Sigmoid colon (tissue), 4 donors: ENCODE results near the gene CNKSR3.

Experiments used
- POLR2A ChIP-seq, 2 donors: fragments of 450-650 bp; IDR thresholded peaks; one replicate each; pipeline ENCODE4 v1.6.1; 2016; ENCODE audit warnings: antibody characterized with exemption in 2 of 2, mild to moderate bottlenecking in 2 of 2, moderate library complexity in 2 of 2
- POLR2AphosphoS5 ChIP-seq, 4 donors: sonication (generic); formaldehyde crosslinking; IDR thresholded peaks; one replicate each; pipeline ENCODE4 v1.6.1; 2017; ENCODE audit warnings: antibody characterized with exemption in 4 of 4
- TF ChIP-seq, protein P1 (sequence below), 4 experiments: fragments of 450-650 bp in 3 of 4; fragments of 200-600 bp in 1 of 4; IDR thresholded peaks; one replicate each; pipeline ENCODE4 v1.5.1; 2016 to 2019; ENCODE audit warnings: antibody characterized with exemption in 4 of 4, mild to moderate bottlenecking in 3 of 4, moderate library complexity in 2 of 4

DNA sequence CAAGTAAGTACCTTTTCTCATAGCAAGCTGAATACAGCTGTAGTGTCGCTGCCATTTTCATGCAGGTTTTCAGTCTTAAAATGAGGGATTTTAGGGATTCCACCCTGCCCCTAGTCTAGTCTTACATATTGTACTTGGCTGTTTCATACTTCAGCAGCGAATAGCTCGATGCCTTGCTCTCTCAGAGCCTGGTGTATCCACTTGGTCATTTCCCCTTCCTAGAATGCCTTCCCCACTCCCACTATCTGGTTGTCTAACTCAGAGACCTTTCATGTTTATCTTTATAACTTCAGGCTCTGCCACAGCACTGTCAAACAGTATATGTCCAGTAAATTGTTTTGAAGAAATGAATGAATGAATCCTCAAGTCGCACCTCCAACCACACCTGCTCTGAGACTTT lies 132.8 kb downstream of the CNKSR3 start:
- TF ChIP-seq, protein P1, sequence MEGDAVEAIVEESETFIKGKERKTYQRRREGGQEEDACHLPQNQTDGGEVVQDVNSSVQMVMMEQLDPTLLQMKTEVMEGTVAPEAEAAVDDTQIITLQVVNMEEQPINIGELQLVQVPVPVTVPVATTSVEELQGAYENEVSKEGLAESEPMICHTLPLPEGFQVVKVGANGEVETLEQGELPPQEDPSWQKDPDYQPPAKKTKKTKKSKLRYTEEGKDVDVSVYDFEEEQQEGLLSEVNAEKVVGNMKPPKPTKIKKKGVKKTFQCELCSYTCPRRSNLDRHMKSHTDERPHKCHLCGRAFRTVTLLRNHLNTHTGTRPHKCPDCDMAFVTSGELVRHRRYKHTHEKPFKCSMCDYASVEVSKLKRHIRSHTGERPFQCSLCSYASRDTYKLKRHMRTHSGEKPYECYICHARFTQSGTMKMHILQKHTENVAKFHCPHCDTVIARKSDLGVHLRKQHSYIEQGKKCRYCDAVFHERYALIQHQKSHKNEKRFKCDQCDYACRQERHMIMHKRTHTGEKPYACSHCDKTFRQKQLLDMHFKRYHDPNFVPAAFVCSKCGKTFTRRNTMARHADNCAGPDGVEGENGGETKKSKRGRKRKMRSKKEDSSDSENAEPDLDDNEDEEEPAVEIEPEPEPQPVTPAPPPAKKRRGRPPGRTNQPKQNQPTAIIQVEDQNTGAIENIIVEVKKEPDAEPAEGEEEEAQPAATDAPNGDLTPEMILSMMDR (IDR thresholded peaks at IDR 0.05), result no peak
- no peak for TF ChIP-seq POLR2A (IDR thresholded peaks at IDR 0.05)
- no peak for TF ChIP-seq POLR2AphosphoS5 (IDR thresholded peaks at IDR 0.05)
